Stimulated activated memory B cell treated with anti-CD40 and anti-IgM and Interleukin-4, amounts not matched to agents 10 μg/mL and 1 μg/mL and 100 μg/mL, for 72 hours (primary cell): ENCODE results near the gene EAF1.
"Not testable (repeated sequence)": the region's sequence is repeated elsewhere in the genome, so short reads cannot be mapped to it uniquely, and the experiment has no call there.

Source experiments
- ATAC-seq: fragments of 150-1000 bp; cut with Tn5 transposase; 2 replicates; pipeline ENCODE4 v1.10.0; 2021
- H3K27ac Mint-ChIP-seq: one replicate; pipeline ENCODE4 v1.8.0; 2022; ENCODE audit warnings: mild to moderate bottlenecking, mixed read lengths
- H3K27me3 Mint-ChIP-seq: one replicate; pipeline ENCODE4 v1.8.0; 2022; ENCODE audit warnings: mixed read lengths
- H3K36me3 Mint-ChIP-seq: one replicate; pipeline ENCODE4 v1.8.0; 2022; ENCODE audit warnings: mixed read lengths
- H3K4me1 Mint-ChIP-seq: one replicate; pipeline ENCODE4 v1.8.0; 2022; ENCODE audit warnings: mixed read lengths
- H3K4me3 Mint-ChIP-seq: one replicate; pipeline ENCODE4 v1.8.0; 2022; ENCODE audit warnings: mild to moderate bottlenecking, moderate library complexity, mixed read lengths
- H3K9me3 Mint-ChIP-seq: one replicate; pipeline ENCODE4 v1.8.0; 2022; ENCODE audit warnings: mixed read lengths

EAF1 gene

GRCh38 chr3:15427182-15427880 is at the start of gene EAF1, which contains the start of gene METTL6:
EAF1 (plus strand) TSS chr3:15427598; CDS start chr3:15427780, 182 bp downstream.
METTL6 (minus strand) TSS chr3:15427544; CDS start chr3:15426511, 1,033 bp downstream.
- peaks cover 34% of the 10 kb centered on the region for H3K36me3 Mint-ChIP-seq
- H3K9me3 Mint-ChIP-seq, result no peaks in the 10 kb centered on the region
- ATAC-seq, result peak; percentile 94
- peak within 1 kb of the TSS; percentile 93 for H3K27ac Mint-ChIP-seq
- H3K4me1 Mint-ChIP-seq, result peaks cover 53% of the 10 kb centered on the region
- no peaks in the 10 kb centered on the region for H3K27me3 Mint-ChIP-seq
- peak within 1 kb of the TSS; percentile 89 for H3K4me3 Mint-ChIP-seq

DNA sequence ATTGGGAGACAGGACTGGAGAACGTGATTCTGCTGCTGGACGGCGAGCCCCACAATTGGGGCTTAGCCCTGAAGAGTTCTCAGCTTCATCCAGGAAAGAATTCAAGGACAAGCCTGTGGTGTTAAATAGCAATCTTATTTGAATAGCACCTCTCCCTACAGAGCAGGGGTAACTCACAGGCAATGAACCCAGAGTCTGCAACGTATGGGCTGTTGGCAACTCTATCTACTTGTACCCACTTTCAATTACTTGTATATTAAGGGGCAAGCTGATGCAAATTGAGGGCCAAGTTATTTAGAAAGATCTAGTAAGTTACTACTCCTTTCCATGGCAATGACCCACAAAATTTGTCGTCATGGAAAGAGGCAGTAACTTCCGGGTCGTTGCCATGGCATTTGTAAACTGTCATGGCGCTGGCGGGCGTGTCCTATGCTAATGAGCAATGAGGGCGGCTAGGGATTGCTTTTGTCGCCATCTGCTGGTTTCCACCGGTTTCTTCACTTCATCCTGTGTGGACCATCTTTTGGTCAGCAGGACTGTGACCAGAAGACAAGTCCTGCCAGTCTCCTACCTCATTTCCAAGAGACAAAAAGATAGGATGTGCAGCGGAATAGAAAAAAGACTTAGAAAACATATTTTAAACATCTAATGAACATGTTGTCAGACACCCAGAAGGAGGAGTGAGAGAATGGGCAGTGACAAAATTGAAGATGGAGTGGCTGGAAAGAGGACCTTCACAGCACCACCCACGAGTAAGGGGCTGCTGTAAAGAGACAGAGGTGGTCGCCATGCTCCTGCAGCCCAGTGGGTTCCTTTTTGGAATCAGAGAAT is 49.2 kb upstream of the EAF1 start:
- no peaks in the 10 kb centered on the region for H3K9me3 Mint-ChIP-seq
- no peaks in the 10 kb centered on the region for H3K36me3 Mint-ChIP-seq
- H3K4me1 Mint-ChIP-seq, result peaks cover 29% of the 10 kb centered on the region
- ATAC-seq, result peak; percentile 96
- no peak overlapping the region for H3K4me3 Mint-ChIP-seq
- H3K27ac Mint-ChIP-seq, result peak overlapping the region; percentile 72
- no peaks in the 10 kb centered on the region for H3K27me3 Mint-ChIP-seq

DNA sequence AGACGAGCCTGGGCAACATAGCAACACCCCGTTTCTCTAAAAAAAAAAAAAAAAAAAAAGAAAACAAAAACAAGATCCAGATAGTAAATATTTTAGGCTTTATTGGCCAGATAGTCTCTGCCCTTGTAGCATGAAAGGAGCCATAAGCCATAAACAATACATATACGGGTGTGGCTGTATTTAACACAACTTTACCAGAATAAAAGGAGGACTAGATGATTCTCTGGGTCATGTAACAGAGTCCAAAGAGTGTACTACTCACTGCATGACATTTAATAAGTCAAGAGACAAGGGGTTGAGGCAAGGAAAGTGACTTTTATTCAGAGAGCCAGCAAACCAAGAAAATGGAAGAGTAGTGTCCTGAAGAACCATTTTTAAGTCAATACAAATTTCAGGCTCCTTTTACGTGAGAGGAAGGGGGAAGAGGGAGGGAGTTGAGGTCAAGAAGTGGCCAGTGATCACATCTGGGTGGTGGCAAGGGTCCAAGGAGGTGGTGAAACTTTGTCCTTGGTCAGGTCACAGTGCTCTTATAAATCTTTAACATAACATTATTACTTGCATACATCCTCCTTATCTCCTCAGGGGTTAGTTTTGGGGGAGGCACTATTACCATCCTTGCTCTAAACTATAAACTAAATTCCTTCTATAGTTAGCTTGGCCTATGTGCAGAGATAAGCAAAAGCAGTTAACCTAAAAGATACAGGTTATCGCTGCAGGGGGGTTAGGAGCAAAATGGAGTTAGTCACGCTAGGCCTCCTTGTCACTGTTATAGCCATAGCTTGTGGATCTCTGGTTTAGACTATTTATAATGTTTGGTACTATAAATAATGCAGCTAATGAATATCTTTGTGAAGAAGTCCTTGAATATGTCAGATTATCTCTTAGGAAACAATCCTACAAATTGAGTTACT is 46.2 kb upstream of the EAF1 start:
- Mint-ChIP-seq H3K9me3 (peaks cover 5% of the 10 kb centered on the region), H3K27ac (peak overlapping the region; percentile 40), H3K27me3 (no peaks in the 10 kb centered on the region), H3K36me3 (peaks cover 4% of the 10 kb centered on the region), H3K4me3 (no peak overlapping the region), H3K4me1 (peaks cover 53% of the 10 kb centered on the region)
- no peak for ATAC-seq

- peak overlapping the region; percentile 23 for H3K27ac Mint-ChIP-seq
- no peaks in the 10 kb centered on the region for H3K27me3 Mint-ChIP-seq
- H3K4me1 Mint-ChIP-seq, result peaks cover 64% of the 10 kb centered on the region
- peaks cover 4% of the 10 kb centered on the region for H3K36me3 Mint-ChIP-seq
- no peak for ATAC-seq
- H3K9me3 Mint-ChIP-seq, result peaks cover 5% of the 10 kb centered on the region
- no peak overlapping the region for H3K4me3 Mint-ChIP-seq
Observed at GRCh38 chr3:15382405-15382923, 44.9 kb upstream of the EAF1 start.

- Mint-ChIP-seq H3K9me3 (peaks cover 5% of the 10 kb centered on the region), H3K36me3 (peaks cover 4% of the 10 kb centered on the region), H3K4me3 (peak overlapping the region; percentile 18), H3K27me3 (no peaks in the 10 kb centered on the region), H3K4me1 (peaks cover 63% of the 10 kb centered on the region), H3K27ac (peak overlapping the region; percentile 82)
- peak; percentile 96 for ATAC-seq
Observed at GRCh38 chr3:15384510-15385237, 42.7 kb upstream of the EAF1 start.

DNA sequence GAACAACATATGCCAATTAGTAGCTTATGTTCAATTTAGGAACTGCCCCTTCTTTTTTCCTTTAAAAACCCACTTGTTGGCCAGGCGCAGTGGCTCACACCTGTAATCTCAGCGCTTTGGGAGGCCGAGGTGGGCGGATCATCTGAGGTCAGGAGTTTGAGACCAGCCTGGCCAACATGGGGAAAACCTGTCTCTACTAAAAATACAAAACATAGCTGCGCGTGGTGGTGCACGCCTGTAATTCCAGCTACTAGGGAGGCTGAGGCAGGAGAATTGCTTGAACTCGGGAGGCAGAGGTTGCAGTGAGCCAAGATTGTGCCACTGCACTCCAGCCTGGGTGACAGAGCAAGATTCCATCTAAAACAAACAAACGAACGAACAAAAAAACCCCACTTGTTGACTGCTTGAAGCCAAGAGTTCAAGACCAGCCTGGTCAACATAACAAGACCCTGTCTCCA is 42.1 kb upstream of the EAF1 start:
- peak overlapping the region; percentile 82 for H3K27ac Mint-ChIP-seq
- H3K27me3 Mint-ChIP-seq, H3K9me3 Mint-ChIP-seq, H3K36me3 Mint-ChIP-seq: not testable (repeated sequence)
- H3K4me1 Mint-ChIP-seq, result peaks cover 68% of the 10 kb centered on the region
- ATAC-seq, result peak; percentile 11
- peak overlapping the region; percentile 18 for H3K4me3 Mint-ChIP-seq

GRCh38 chr3:15385901-15386653 is 41.3 kb upstream of the EAF1 start:
- no peak overlapping the region for H3K4me3 Mint-ChIP-seq
- peak overlapping the region; percentile 82 for H3K27ac Mint-ChIP-seq
- H3K36me3 Mint-ChIP-seq, result peaks cover 4% of the 10 kb centered on the region
- H3K27me3 Mint-ChIP-seq, result no peaks in the 10 kb centered on the region
- peaks cover 76% of the 10 kb centered on the region for H3K4me1 Mint-ChIP-seq
- H3K9me3 Mint-ChIP-seq, result peaks cover 5% of the 10 kb centered on the region
- no peak for ATAC-seq

DNA sequence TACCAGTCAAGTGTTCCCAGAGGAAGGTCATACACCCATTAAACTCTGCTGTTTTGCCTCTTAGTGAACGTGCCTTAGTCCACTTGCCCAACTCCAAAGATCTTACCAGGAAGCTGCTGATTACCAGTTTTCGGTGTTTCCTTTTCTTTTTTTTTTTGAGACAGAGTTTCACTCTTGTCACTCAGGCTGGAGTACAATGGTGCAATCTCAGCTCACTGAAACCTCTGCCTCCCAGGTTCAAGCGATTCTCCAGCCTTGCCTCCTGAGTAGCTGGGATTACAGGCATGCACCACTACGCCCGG is 40.8 kb upstream of the EAF1 start:
- not testable (repeated sequence) for H3K4me3 Mint-ChIP-seq, H3K9me3 Mint-ChIP-seq, H3K27me3 Mint-ChIP-seq

GRCh38 chr3:15387171-15387581 is 40.2 kb upstream of the EAF1 start:
- Mint-ChIP-seq H3K27me3 (no peaks in the 10 kb centered on the region), H3K4me1 (peaks cover 72% of the 10 kb centered on the region), H3K36me3 (peaks cover 4% of the 10 kb centered on the region), H3K9me3 (peaks cover 5% of the 10 kb centered on the region), H3K27ac (peak overlapping the region; percentile 57), H3K4me3 (no peak overlapping the region)
- ATAC-seq, result no peak

More for the DNA sequence above, 40.8 kb upstream of the EAF1 start:
- ATAC-seq, H3K36me3 Mint-ChIP-seq: not testable (repeated sequence)
- H3K4me1 Mint-ChIP-seq, result peaks cover 76% of the 10 kb centered on the region
- H3K27ac Mint-ChIP-seq, result peak overlapping the region; percentile 82

DNA sequence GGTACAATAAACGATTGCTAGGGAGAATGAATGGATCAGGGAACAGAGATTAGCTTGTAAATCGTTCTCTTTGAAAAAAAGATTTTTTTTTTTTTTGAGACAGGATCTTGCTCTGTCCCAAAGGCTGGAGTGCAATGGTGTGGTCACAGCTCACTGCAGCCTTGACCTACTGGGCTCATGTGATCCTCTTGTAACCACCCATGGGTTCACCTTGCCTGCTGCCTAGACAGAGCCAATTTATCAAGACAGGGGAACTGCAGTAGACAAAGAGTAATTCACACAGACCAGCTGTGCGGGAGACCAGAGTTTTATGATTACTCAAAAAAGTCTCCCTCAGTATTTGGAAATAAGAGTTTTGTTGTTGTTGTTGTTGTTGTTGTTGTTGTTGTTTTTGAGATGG is 39.7 kb upstream of the EAF1 start:
- ATAC-seq, result peak; percentile 44
- Mint-ChIP-seq H3K27ac (peak overlapping the region; percentile 57), H3K4me3 (no peak overlapping the region), H3K36me3 (peaks cover 4% of the 10 kb centered on the region), H3K9me3 (peaks cover 5% of the 10 kb centered on the region), H3K27me3 (no peaks in the 10 kb centered on the region), H3K4me1 (peaks cover 67% of the 10 kb centered on the region)

GRCh38 chr3:15388335-15388734 is 39.1 kb upstream of the EAF1 start:
- not testable (repeated sequence) for H3K27me3 Mint-ChIP-seq, H3K4me3 Mint-ChIP-seq, H3K36me3 Mint-ChIP-seq, ATAC-seq, H3K9me3 Mint-ChIP-seq
- peaks cover 68% of the 10 kb centered on the region for H3K4me1 Mint-ChIP-seq
- peak overlapping the region; percentile 57 for H3K27ac Mint-ChIP-seq

GRCh38 chr3:15390460-15390859 is 36.9 kb upstream of the EAF1 start:
- H3K36me3 Mint-ChIP-seq, result peaks cover 4% of the 10 kb centered on the region
- H3K27me3 Mint-ChIP-seq, result no peaks in the 10 kb centered on the region
- H3K27ac Mint-ChIP-seq, result peak overlapping the region; percentile 65
- peaks cover 49% of the 10 kb centered on the region for H3K4me1 Mint-ChIP-seq
- ATAC-seq, result no peak
- H3K9me3 Mint-ChIP-seq, result peaks cover 5% of the 10 kb centered on the region
- no peak overlapping the region for H3K4me3 Mint-ChIP-seq

DNA sequence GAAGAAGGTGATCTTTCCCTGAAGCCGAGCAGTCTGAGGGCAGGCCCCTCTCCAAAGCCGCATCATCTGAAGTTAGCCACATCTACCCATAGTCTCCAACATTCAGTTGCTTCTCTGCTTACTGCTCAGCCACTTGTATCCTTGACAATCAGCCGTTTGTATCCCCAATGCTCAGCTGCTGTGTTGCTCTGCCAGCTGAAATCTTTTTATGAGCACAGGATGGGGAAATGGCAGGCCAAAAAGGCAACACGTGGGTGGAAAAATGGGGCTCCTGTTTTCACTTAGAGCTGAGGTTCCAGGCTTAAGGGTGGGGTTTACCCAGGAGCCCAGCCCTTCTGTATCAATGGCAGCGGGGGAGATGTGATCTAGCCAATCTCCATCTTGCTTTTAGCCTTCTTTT is 36.4 kb upstream of the EAF1 start:
- H3K9me3 Mint-ChIP-seq, result peaks cover 2% of the 10 kb centered on the region
- H3K4me1 Mint-ChIP-seq, result peaks cover 46% of the 10 kb centered on the region
- H3K36me3 Mint-ChIP-seq, result peaks cover 5% of the 10 kb centered on the region
- H3K27ac Mint-ChIP-seq, result peak overlapping the region; percentile 65
- ATAC-seq, result no peak
- no peaks in the 10 kb centered on the region for H3K27me3 Mint-ChIP-seq
- H3K4me3 Mint-ChIP-seq, result no peak overlapping the region

GRCh38 chr3:15393252-15393651 is 34.1 kb upstream of the EAF1 start:
- H3K4me1 Mint-ChIP-seq, result peaks cover 27% of the 10 kb centered on the region
- H3K27me3 Mint-ChIP-seq, H3K27ac Mint-ChIP-seq, ATAC-seq, H3K4me3 Mint-ChIP-seq, H3K9me3 Mint-ChIP-seq: not testable (repeated sequence)
- H3K36me3 Mint-ChIP-seq, result peaks cover 12% of the 10 kb centered on the region
